Right lobe of liver (tissue), 6 donors: ENCODE measurements around the gene CARMIL1. TPM values are rescaled to one million over a fixed set of nuclear protein-coding genes. Genes with fewer than 3 reads are reported as not detected.

Source experiments
- ATAC-seq, 4 donors: fragments of 200-7000 bp; cut with Tn5 transposase; one replicate each; pipeline ENCODE4 v1.9.1; 2020; ENCODE audit warnings: mild to moderate bottlenecking in 4 of 4, moderate library complexity in 4 of 4
- DNase-seq, 3 donors: peaks; one replicate each; pipeline ENCODE4 v3.0.0-alpha.2; 2020
- H3K27ac ChIP-seq, 3 donors: fragments of 200-600 bp; one replicate each; pipeline ENCODE4 v1.8.0; 2022
- H3K27me3 ChIP-seq, 2 donors: fragments of 200-600 bp; one replicate each; pipeline ENCODE4 v1.8.0; 2022
- H3K36me3 ChIP-seq, 4 donors: fragments of 200-600 bp; sonication (generic) in 1 of 4; one replicate each; pipeline versions ENCODE4 v1.5.1 to v1.8.0; 2017 to 2022; ENCODE audit warnings: control low read depth in 1 of 4
- H3K4me1 ChIP-seq, 4 donors: fragments of 200-600 bp; sonication (generic) in 1 of 4; one replicate each; pipeline versions ENCODE4 v1.5.1 to v1.8.0; 2017 to 2022; ENCODE audit warnings: control low read depth in 1 of 4
- H3K4me3 ChIP-seq, 3 donors: fragments of 200-600 bp; one replicate each; pipeline ENCODE4 v1.8.0; 2022
- H3K9me3 ChIP-seq, 4 donors: fragments of 200-600 bp; sonication (generic) in 1 of 4; one replicate each; pipeline versions ENCODE4 v1.5.1 to v1.8.0; 2017 to 2022; ENCODE audit warnings: control low read depth in 1 of 4
- POLR2A ChIP-seq: fragments of 450-650 bp; IDR thresholded peaks from one replicate; pipeline ENCODE4 v1.6.1; 2017; ENCODE audit warnings: antibody characterized with exemption, mild to moderate bottlenecking
- WGBS: methylation state at CpG from one replicate; pipeline ENCODE4 v1.1.6; 2018; ENCODE audit warnings: low coverage, low lambda C conversion rate; ENCODE audit not compliant: insufficient coverage; ENCODE audit errors: missing lambda C conversion rate; 5-methylcytosine and 5-hydroxymethylcytosine counted together
- intact Hi-C, 2 donors: fragments of 100-400 bp; cut with DNase I; formaldehyde crosslinking; loops; one replicate each; pipeline versions ENCODE4 v1.11.2 to v1.14.1; 2022
- long read RNA-seq: library from polyadenylated mRNA; unstranded; transcript quantifications from one replicate; pipeline ENCODE4 v2.0.0, GENCODE V29; 2019
- total RNA-seq, 6 experiments: library from RNA; depleted of rRNA in 2 of 6; stranded (reverse); fragments of >200 nt in 2 of 6; fragmentation: NEBNext Ultra II Directional in 3 of 6; extraction: Animal tissue kit (Norgen Biotek cat#: 25700) in 3 of 6; gene quantifications; one replicate each; pipeline versions ENCODE4 v1.1.0 to v1.2.4, GENCODE V29; 2016 to 2023
- TF ChIP-seq, protein P1 (sequence below), 4 donors: fragments of 200-600 bp in 3 of 4; fragments of 450-650 bp in 1 of 4; IDR thresholded peaks; one replicate each; pipeline versions ENCODE4 v1.5.1 to v1.8.0; 2016 to 2022; ENCODE audit warnings: antibody characterized with exemption in 4 of 4, mild to moderate bottlenecking in 2 of 4
- donor health status: DM: no; HTN: yes; CAD: no.
- donor health status: DM: no; HTN: no; CAD: no.
- donor health status: DM: no; HTN: no; CAD: no.
- donor health status: DM: no; HTN: yes; CAD: no.
- donor health status: DM: no; HTN: yes; CAD: no.

CARMIL1 gene
- total RNA-seq = 1 to 10 TPM; 3.3 to 8.6 (median 4.6) TPM
- long read RNA-seq = 0 reads

DNA sequence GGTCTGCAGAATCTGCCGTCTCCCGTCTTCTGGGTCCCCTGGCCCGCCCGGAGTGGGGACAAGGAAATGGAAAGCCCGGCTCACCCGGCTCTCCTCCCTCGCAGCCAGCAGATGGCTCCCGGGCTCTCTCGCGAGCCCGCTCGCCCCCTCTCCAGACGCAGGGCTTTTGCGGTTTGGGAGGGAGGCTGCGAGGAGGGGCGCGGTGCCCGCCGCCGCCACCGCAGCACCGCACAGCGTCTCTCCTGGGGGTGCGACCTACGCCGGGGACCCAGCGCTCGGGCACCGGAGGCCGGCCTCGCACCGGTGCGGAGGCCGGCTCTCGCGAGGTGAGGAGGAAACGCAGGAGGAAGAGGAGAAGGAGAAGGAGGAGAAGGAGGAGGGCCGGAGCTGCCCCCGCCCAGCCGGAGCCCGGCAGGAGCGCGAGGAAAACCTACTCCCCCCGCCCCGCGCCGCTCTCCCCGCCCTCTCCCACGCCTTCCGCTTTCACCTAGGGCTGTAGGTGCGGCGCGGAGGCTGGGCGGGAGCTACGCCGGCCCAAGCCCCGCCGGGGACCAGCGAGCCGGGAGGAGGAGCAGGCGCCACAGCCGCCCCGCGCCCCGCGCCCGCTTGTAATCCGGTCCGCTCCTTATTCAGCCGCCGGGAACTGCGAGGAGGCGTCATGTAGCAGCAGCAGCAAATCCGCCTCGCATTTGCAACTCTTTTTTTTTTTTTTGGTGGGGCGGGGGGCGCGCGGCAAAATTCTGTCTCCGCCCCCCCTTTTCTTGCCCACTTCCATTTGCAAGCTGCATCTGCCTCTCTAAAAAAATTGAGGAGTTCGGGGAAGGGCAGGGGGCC is at the start of gene CARMIL1:
TSS of gene CARMIL1 (plus strand) at position 461 of the 834 bp plus-strand sequence. CDS start 422 bp downstream, outside the sequence.
- TF ChIP-seq, protein P1, sequence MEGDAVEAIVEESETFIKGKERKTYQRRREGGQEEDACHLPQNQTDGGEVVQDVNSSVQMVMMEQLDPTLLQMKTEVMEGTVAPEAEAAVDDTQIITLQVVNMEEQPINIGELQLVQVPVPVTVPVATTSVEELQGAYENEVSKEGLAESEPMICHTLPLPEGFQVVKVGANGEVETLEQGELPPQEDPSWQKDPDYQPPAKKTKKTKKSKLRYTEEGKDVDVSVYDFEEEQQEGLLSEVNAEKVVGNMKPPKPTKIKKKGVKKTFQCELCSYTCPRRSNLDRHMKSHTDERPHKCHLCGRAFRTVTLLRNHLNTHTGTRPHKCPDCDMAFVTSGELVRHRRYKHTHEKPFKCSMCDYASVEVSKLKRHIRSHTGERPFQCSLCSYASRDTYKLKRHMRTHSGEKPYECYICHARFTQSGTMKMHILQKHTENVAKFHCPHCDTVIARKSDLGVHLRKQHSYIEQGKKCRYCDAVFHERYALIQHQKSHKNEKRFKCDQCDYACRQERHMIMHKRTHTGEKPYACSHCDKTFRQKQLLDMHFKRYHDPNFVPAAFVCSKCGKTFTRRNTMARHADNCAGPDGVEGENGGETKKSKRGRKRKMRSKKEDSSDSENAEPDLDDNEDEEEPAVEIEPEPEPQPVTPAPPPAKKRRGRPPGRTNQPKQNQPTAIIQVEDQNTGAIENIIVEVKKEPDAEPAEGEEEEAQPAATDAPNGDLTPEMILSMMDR (IDR thresholded peaks at IDR 0.05) = peak; percentile 50 to 78 (median 70)
- TF ChIP-seq POLR2A = peak; percentile 55
- ATAC-seq (peak; percentile 89 to 97 (median 92)), DNase-seq (peak; percentile 91 to 92 (median 91))
- under 1% methylated on average over 28 of the region's 81 CpGs for WGBS
- H3K36me3 ChIP-seq = no peaks in the 10 kb centered on the region
- H3K27me3 ChIP-seq = no peaks in the 10 kb centered on the region
- intact Hi-C loops = loop anchor here in 1 of 2 donors (10.0 kb wide), 1 partner anchor 216 kb away; no protein-coding TSS in a partner anchor
- H3K4me3 ChIP-seq = peak within 1 kb of the TSS; percentile 81 to 86 (median 82)
- H3K4me1 ChIP-seq = peaks cover 0 to 7% (median 0%) of the 10 kb centered on the region in 4 donors
- H3K27ac ChIP-seq = peak within 1 kb of the TSS; percentile 18 to 65 (median 62)
- no peaks in the 10 kb centered on the region for H3K9me3 ChIP-seq

DNA sequence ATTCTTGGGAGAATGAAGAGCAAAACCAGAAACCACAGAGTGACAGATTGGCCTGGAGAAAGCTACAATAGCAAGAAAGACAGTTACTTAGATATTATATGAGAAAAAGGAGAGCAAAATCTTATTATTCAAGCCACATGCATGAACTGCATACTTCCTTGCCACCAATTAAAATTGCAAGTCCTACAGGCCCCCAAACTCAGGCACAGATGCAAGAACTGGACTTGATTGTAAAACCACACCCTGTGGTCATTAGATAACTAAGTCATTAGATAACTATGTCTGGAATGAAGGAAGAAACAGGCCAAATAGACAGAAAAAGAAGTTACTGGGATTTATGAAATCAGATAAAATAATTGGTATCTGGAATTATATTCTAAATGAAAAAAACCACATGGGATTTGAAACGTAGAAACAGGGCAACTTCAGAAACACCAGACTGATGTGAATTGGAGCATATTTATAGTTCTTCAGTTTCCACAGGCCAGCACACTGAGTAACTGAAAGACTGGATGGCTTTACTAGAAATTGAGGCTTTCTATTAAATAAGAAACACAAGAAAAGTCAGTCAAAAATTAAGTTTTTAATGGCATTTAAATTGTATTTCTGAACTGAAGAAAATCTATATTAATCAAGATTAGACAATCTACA is 49.4 kb upstream of the CARMIL1 start:
- Histone ChIP-seq H3K36me3 (no peaks in the 10 kb centered on the region), H3K9me3 (no peaks in the 10 kb centered on the region), H3K27me3 (no peaks in the 10 kb centered on the region), H3K4me3 (no peak overlapping the region), H3K27ac (no peak overlapping the region), H3K4me1 (no peaks in the 10 kb centered on the region)
- ATAC-seq (no peak), DNase-seq (no peak)
- TF ChIP-seq POLR2A = no peak
- TF ChIP-seq, protein P1 (IDR thresholded peaks at IDR 0.05) = no peak
- intact Hi-C loops = no loop called here
- WGBS = 44% methylated on average over 1 of the region's 1 CpG

DNA sequence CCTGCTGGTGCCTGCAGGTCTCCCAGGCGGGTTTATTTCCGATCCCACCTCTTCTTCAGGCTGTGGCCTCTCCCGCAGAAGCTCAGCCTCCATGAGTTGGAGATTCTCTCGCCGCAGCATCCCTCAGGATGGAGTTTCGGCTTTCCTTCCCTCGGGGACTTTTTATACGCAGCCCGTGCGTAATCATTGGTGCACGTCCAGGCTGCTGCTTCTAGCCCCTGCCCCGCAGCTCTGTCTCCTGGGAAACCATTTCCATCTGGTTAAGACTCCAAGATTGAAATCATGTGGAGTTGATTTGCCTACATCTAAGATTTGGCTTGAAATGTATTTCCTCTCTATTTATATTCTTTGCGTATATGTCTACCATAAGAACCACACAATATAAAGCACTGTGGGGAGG is 46.7 kb upstream of the CARMIL1 start:
- Histone ChIP-seq H3K4me3 (no peak overlapping the region), H3K9me3 (no peaks in the 10 kb centered on the region), H3K36me3 (no peaks in the 10 kb centered on the region), H3K27me3 (no peaks in the 10 kb centered on the region), H3K4me1 (no peaks in the 10 kb centered on the region), H3K27ac (no peak overlapping the region)
- DNase-seq (no peak), ATAC-seq (no peak)
- intact Hi-C loops = no loop called here
- 78% methylated on average over 8 of the region's 13 CpGs for WGBS
- no peak for TF ChIP-seq POLR2A
- TF ChIP-seq, protein P1 (IDR thresholded peaks at IDR 0.05) = no peak

DNA sequence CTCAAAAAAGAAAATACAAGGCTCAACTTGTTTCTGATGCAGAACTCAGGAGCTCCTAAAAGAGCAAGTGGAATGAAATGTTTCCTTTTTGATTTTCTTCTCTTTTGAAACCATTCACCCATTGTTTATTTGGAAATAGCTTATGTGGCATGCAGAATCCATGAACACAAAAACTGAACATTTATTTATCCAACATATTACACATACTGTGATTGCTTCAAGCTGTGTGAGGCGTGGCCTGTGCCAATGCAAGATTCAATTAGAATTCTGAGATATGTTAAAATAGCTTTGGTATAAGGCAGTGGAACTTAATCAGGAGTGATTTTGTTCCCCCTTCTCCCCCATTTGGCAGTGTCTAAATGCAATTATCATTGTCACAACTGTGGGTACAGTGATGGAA is 45.9 kb upstream of the CARMIL1 start:
- H3K27ac ChIP-seq = no peak overlapping the region
- H3K9me3 ChIP-seq = no peaks in the 10 kb centered on the region
- no peaks in the 10 kb centered on the region for H3K36me3 ChIP-seq
- TF ChIP-seq POLR2A = no peak
- TF ChIP-seq, protein P1 (IDR thresholded peaks at IDR 0.05) = no peak
- intact Hi-C loops = no loop called here
- no peak overlapping the region for H3K4me3 ChIP-seq
- no peaks in the 10 kb centered on the region for H3K4me1 ChIP-seq
- no peak for ATAC-seq
- 100% methylated on average over 1 of the region's 1 CpG for WGBS
- H3K27me3 ChIP-seq = no peaks in the 10 kb centered on the region
- DNase-seq = no peak
